Measurements from ENCODE around the gene TSC22D3.

GRCh38 chrX:107777536-107777832 is 1.9 kb upstream of the TSC22D3 start, which contains the start of gene NCBP2L:
- TF ChIP-seq POLR2A (IDR thresholded peaks at IDR 0.05) (no peak), EP300 (IDR thresholded peaks at IDR 0.05) (no peak), CTCF (IDR thresholded peaks at IDR 0.05) (peak in 1 of 5 experiments; percentile 5)

Measured in tibial nerve (tissue), 4 donors.